Forelimb muscle (tissue), 1 donor: Measurements from ENCODE around the gene CDK19. TPM values are rescaled to one million over a fixed set of nuclear protein-coding genes. Genes with fewer than 3 reads are reported as not detected.

Experiments
- DNase-seq: peaks from one replicate; pipeline ENCODE4 v3.0.0-alpha.2; 2013; ENCODE audit warnings: low read depth
- polyA plus RNA-seq: library from polyadenylated mRNA; unstranded; fragments of 120-200 nt; gene quantifications from one replicate; pipeline ENCODE4 v1.2.1, GENCODE V29; 2013; ENCODE audit not compliant: insufficient read length

CDK19 gene
- polyA plus RNA-seq, 1 donor = 12.7 TPM

DNA sequence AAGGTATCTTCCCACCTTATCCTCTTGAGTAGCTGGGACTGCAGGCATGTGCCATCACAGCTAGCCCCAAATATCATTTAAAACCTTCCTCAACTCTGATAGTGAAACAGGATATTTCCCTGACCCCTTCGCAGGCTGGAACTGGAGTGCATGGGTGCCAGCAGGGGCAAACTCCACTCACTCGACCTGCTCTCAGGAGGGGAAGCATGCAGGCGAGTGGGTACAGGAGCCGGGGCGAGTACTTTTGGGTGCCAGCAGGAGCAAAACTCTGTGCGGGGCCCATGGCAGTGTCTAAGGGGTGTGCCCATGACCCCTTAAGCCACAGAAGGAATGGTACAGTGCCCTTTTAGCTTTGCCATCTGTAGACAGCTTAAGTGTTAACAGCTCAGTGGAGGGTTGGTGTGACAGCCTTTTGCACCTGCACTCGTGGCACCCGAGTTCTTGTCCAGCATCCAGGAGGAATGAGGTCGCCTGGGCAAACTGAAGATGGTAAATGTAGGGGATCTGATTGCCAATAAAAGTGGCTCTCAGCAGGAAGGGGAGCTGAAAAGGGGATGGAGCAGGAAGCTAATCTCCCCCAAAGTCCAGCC is 155.1 kb downstream of the CDK19 start:
- no peak for DNase-seq

DNA sequence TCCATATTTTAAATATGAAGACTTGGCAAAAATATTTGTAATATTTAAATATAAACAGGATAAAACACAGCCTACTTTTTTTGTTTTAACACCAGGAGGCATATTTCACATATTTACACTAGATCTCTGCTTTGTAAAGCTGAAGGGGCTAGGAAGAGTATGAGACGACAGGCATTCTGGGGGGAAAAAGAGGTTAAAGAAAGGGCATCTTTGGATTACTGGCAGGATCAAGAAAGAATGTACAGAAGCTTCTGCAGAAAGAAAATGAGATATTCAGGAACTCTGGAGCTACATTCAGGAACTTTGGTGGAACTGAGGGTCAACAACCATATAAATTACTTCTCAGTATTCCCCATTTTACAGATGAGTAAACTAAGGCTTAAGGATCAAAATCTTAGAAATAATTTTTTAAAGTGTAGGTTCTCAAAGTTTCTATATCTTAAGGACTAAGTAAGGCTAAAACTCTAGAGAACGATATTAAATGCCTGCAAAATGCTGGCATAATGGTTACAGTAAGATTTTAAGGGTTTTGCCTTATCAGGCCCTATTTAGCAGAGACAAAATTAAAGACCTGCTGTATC is 156.5 kb downstream of the CDK19 start:
- DNase-seq = no peak

DNA sequence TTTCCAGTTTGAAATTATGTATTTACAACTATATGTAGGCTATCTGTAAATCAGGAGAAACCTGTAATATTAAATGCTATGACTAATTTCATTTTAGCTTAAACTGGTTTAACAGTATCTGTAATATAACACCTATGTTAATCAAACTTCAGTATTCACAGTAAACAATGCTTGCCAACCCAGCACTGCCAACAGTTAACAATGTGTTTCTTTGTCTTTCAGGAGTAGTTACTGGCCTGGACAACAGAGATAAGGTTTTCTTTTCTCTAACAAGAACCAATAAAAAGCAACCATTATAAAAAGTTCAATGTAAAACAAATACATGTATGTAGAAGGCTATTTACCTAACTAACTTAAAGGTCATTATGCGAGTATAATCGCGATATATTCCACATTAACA is 158.8 kb downstream of the CDK19 start:
- no peak for DNase-seq

DNA sequence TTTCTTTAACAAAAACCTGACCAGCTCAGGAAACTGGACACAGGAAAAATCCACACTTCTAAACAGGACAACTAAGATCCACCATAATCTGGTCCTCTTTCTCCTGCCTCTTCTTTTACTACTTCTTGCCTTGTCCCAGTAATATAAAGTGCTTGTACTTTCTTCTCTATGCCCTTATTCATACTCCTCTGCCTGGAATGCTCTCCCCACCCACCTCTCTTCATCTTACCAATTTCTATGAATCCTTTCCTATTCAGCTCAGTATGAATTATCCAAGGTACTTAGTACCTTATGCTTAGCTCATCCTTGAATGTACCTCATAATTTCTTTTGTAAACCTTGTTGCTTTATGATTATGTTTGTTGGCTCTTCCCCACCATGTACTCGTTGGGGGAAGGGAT is 159.4 kb downstream of the CDK19 start:
- DNase-seq = no peak

DNA sequence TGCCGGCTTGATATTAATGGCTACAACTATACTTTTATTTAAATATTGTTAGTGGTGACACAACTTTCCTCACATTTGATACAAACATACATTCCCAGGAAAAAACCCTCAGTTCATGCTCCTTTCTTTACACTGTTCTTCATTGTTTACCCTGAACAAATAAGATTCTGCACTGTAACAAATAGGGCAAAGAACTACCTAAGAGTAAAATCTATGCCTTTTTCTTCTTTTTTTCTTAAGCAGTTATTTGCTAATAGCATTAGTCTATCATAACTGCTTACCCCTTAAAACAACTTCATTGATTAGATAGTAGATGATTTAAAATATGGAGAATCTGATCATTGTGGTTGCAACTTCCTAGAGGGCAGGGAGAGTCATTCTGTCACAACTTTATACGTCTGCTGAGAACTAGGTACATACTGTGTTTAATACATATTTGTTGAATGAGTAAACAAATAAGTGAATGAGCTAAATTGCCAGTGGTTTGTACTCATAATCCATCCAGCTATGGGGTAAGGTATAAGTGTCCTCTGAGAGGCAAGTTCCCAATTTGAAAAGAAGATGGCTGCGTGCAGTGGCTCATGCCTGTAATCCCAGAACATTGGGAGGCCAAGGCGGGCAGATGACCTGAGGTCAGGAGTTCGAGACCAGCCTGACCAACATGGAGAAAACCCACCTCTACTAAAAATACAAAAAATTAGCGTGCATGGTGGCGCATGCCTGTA is 161.0 kb downstream of the CDK19 start:
- no peak for DNase-seq

DNA sequence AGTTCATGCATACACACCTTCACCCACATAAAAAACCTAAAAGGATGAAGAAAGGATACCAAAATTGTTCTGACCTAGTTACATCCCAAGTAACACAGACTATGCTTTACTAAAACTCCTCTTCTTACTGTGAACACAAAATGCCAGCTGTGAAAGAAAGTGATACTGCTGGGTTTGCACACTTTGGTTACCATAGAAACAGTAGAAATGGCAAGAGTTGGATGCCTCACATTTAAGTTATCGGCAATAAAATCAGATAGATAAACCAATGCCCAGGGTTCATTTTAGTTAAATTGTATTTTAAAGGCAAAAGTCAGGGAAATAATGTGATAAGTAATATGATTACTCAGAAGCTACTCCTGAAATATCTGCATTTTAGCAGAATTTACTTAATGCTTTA is 161.9 kb downstream of the CDK19 start:
- DNase-seq = no peak

DNA sequence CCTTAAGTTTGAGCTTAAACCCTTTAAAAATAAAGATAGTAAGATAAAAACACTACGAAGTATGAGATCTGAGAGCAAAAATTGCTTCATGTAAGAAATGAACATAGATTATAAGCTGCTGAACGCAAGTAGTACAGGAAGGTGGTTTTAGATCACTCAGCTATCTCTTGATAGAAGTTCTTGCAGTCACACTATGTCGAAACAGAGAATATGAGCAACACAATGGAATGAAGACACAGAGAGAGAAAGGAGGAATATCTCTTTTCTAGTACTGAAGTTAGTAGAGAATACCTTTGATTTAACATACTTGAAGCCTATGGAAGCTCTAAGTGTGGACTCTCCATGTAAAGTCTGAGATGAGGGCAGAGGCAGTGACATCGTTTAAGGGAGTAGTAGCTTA is 162.7 kb downstream of the CDK19 start:
- DNase-seq = no peak

DNA sequence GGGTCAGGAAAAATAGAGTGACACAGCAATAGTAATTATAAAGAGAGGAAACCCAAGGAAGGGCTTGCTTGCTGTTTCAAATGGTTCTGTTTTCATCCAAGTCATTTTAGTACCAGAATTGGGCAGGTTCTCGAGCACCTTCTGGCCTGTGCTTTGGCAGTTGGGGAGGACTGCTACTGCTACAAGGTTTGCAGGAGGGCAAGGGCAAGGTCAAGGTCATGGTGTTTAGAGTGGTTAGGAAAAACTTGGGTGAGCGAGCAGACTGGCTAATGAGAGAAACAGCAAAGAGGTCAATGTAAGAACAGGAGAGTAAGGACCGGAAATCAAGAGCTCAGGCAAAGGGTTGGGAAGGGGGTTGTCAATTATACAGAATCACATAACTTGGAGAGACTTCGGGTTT is 164.5 kb downstream of the CDK19 start:
- DNase-seq = no peak

DNA sequence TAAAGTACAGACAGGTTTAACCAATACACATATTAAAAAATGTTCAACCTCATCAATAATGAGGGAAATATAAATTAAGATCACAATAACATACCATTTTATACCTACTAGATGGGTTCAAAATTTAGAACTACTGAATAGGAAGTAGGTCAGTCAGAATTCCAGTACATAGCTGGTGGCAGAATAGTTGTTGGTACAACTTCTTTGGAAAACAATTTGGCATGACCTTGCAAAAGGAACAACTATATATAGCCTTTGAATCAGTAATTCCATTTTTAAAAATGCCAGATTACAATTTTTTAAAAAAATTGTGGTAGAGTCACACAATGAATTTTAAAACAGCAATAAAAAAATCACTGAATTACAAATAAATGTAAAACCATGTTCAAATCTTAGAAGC is 165.6 kb downstream of the CDK19 start:
- no peak for DNase-seq

DNA sequence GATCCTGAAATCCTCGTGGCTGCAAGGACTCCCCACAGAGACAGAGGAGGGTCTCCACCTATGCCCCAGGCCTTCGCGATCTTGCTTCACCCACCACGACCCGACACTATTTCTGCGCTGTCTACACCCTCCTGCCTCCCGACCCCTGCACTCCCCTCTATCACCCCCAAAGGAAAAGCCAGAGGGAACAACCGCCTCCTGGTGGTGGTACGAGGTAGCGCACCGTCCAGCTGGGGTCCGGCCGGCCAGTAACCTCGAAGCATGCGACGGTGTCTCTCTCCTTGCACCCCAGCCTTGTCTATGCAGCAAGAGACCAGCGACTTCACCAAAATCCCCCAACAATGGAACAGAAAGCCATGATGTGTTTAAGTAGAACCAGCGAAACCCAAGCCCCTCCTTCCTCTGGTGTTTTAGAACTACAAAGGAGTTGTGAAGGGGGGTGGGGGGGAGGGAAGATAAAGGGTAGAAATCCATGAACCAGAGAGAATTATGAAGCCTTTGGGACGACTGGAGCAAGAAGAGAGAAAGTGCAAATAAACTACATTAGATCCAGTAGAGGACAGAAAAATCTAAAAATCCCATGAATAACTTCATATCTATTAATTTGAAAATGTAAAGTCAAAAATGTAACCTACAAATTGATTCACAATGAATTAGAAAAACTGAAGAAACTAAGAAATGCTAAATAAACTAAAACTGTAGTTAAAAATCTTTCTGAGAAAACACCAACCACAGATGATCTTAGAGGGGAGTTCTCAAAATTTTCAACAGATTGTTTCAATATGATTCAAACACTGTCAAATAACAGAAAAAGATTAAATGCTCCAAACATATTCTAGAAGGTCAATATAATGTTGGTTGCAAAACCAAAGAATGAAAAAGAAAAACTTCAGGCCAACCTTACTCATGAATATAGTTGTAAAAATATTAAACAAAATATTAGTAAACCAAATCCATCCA is 168.0 kb downstream of the CDK19 start:
- no peak for DNase-seq

DNA sequence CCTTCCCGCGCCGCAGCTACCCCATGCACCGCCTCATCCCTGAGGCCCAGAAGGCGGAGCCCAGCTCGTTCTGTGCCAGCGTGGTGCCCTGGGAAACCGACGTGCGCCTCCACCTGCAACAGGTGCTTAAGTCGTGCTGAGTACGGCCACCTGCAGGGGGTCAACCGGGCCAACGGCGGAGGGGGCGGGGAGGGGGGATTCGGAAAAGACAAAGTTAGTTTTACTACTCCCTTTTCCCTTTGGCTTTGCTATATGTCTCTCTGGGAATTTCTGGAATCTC is 168.9 kb downstream of the CDK19 start:
- DNase-seq = no peak

DNA sequence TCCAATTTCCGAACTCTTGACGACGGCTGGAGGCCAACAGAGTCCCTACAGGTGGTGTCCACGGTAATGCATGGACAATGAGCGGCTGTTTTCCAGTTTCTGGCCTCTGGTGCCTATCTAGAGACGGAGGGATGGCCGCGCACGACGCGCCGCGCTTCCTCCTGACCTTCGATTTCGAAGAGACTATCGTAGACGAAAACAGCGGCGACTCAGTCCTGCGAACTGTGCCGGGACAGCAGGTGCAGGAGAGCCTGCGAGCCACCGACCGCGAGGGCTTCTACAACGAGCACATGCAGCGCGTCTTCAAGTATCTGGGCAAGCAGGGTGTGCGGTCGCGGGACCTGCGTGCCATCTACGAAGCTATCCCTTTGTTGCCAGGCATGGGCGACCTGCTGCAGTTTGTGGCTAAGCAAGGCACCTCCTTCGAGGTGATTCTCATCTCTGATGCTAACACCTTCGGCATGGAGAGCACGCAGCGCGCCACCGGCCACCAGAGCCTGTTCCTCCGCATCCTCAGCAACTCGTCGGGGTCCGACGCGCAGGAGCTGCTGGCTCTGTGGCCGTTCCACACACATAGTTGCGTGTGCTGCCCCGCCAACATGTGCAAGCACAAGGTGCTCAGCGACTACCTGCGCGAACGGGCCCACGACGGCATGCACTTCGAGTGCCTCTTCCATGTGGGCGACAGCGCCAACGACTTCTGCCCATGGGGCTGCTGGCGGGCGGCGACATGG is 169.4 kb downstream of the CDK19 start:
- DNase-seq = no peak

DNA sequence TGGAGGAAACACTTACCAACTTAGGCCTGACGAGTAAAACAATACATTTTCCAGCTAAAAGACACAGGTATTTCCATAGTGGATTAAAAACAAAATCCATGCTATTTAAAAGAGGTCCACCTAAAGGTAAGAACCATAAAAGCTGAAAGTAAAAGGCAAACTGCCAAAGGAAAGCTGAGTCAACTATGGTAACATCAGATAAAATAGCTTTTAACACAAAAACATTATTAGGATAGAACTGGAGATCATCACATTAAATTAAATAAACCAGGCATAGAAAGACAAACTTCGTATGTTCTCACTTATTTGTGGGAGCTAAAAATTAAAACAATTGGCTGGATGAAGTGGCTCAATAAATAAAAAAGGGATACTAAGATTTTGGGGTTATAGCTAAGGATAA is 172.1 kb downstream of the CDK19 start:
- no peak for DNase-seq

DNA sequence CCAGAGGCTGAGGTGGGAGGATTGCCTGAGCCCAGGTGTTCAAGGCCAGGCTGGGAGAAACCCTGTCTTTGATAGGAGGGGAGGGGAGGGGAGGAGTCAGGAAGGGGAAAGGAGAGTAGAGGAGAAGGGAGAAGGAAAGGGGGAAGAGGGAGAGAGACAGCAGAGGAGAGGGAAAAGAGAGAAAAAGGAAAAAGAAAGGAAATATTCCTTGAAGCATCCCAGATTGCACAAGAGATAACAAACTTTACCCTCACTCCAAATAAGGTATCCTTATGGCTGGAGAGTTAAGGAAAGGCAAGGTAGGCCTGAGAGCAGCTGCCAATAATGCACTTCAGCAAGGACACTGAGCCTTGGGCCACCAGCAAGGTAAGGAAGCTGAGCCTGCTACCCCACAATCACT is 172.6 kb downstream of the CDK19 start:
- no peak for DNase-seq

DNA sequence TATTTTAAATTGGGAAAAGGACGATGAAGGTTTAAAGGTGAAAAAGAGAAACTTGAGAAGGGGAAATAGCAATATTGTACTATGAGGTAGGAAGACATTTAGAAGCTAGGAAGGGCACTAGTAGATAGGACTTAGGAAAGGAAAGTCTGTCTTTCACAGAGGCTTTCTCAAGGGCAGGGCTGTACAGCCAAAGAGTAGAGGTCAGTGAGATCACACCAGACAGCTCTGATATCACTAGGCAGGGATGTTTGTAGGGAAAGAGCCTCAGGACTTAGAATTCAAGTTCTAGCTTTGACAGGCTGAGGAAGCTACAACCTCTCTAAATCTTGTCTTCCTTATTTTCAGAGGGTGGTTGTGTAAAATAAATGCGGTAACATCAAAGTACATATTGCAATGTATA is 178.5 kb downstream of the CDK19 start:
- no peak for DNase-seq

DNA sequence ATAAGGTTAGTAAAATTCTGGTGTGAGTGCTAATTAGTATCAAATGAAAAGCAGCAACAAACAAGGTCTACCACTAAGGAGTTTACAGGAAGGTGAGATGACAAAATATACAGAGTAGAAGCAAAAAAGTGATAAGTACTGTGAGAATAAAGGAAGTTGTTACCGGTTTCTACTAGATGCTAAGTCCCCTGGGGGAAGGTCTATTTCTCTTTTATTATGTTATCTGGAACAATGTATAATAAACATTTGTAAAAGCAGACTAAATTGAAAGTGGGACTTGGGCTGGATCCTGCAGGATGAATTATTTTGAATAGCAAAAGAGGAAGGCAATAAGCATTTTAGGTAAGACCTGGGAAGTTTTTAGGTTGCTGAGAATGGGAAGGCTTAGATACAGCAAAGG is 180.2 kb downstream of the CDK19 start:
- DNase-seq = no peak

DNA sequence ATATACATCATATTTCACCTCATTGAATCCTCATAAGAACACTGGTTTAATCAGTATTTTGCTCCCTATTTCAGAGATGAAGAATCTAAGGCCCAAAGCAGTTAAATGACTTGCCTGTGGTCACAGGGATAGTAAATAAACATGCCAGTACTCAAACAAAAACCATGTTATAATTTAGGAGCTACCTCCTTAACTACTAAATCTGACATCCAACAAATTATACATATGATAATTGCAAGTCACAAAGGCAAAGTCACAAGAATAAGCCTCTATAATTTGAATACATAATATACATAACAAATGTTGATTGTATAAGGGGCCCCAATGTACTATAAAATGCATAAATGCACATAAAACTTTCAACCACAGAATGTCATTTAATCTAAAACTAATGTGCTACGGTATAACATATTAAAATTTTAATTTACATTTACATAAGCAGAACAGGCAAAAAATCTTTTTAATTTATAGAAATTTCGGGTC is 181.5 kb downstream of the CDK19 start:
- no peak for DNase-seq

DNA sequence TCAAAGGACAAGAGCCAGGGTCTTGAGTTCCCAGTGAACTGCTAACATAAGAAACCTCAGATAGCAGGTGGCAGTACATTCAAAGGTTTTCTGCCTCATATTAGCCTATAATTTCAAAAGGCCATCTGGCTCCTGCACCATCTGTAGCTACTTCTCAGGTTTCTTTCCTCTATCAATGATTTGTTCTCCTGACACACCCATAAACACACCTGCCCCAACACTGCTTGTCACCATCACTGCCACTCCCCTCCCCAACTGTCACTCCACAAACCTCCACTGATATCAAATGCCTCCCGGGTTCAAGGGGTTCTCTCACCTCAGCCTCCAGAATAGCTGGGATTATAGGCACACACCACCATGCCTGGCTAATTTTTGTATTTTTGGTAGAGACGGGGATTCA is 186.1 kb downstream of the CDK19 start:
- DNase-seq = no peak

DNA sequence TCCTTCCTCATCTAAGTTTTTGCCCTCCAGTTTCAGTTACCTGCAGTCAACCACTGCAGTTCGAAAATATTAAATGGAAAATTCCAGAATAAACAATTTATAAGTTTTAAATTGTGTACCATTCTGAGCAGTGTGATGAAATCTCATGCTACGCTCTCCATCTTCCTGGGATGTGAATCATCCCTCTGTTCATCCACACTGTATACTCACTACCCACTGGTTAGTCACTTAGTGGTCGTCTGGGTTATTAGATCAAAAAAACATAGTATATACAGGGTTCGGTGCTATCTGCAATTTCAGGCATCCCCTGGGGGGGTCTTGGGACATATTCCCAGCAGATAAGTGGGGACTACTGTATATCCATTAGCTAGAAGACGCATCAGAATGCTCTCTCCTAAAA is 186.9 kb downstream of the CDK19 start:
- DNase-seq = no peak

DNA sequence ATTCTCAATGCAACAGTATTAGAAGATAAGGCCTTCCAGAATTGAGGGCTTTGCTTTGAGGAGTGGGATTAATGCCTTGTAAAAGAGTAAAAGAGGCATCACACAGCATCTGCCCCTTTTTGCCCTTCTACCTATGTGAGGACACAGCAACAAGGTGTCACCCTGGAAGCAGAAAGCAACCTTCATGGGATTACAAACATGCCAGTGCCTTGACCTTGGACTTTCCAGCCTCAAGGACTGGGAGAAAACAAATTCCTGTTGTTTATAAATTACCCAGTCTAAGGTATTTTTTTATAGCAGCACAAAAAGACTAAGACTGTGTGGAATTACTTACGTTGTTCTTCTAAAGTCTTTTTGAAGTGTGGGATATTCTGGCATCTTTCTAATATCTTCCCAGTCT is 188.8 kb downstream of the CDK19 start:
- no peak for DNase-seq

DNA sequence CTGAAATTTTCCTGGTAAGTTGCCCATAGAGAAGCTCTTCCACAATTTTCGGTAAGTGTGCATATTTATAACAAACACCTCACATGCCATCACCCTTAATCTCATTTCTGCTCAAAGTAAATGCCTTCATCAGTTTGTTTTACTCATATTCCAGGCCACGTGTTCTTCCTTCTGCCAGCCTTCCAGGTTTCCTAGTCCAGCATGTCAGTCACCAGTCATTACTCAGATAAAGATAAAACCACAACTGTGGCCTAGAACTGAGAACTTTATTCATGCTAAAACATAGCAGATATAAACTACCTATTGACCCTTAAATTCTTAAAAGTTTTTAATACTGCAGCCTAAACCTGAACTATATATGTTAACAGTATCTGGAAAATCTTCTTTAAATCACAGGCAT is 189.4 kb downstream of the CDK19 start:
- no peak for DNase-seq
